ENCODE measurements around the gene MDH2. TPM values are rescaled to one million over a fixed set of nuclear protein-coding genes. Genes with fewer than 3 reads are reported as not detected.
"Not testable (repeated sequence)": the region's sequence is repeated elsewhere in the genome, so short reads cannot be mapped to it uniquely, and the experiment has no call there.

Gene MDH2
- total and polyA plus RNA-seq, 2 of the 4 experiments (the other 2 are of a cell fraction), result 55.4 to 206 TPM

- H3K18ac ChIP-seq (ENCODE audit: low read depth, low read length); H4K5ac ChIP-seq (ENCODE audit: low read depth, low read length); H3K14ac ChIP-seq (replicated peaks; ENCODE audit: low read depth, low read length); H3K4ac ChIP-seq (ENCODE audit: low read depth, low read length); H3K27ac ChIP-seq (ENCODE audit: insufficient read depth, low read length); BruUV-seq (replicated peaks); H3K27me3 ChIP-seq (ENCODE audit: control insufficient read depth, insufficient read depth, low read length); H3K36me3 ChIP-seq (ENCODE audit: control insufficient read depth, insufficient read depth, low read length); H2BK120ac ChIP-seq (ENCODE audit: low read depth, low read length); H4K8ac ChIP-seq (ENCODE audit: low read depth in 2 of 2, low read length in 2 of 2); H2AFZ ChIP-seq (replicated peaks; ENCODE audit: low read length, poor library complexity); H2BK20ac ChIP-seq (ENCODE audit: low read depth, low read length); H2AK9ac ChIP-seq (replicated peaks; ENCODE audit: low read depth, low read length, poor library complexity); H3K23ac ChIP-seq (ENCODE audit: low read depth, low read length); H3K56ac ChIP-seq (ENCODE audit: extremely low read depth, insufficient read depth, low read length); H3K9me3 ChIP-seq (ENCODE audit: control insufficient read depth, insufficient read depth, low read length); ATAC-seq (ENCODE audit: low read depth); in situ Hi-C loops (cut with MboI; ENCODE audit: low sequenced_read_pairs); CTCF ChIA-PET; H3K9ac ChIP-seq (ENCODE audit: low read depth, low read length); H3K4me3 ChIP-seq (ENCODE audit: insufficient read depth, low read depth, low read length); intact Hi-C loops (cut with micrococcal nuclease); POLR2A ChIA-PET (ENCODE audit: unreplicated experiment); H3K79me1 ChIP-seq (ENCODE audit: low read depth in 1 of 2, low read length in 2 of 2); H2BK15ac ChIP-seq (ENCODE audit: low read depth, low read length); DNase-seq; H2AK5ac ChIP-seq (ENCODE audit: low read depth, low read length); H2BK5ac ChIP-seq (ENCODE audit: low read depth, low read length, poor library complexity, severe bottlenecking); H3K4me2 ChIP-seq (ENCODE audit: low read depth, low read length); H3K9me1 ChIP-seq (ENCODE audit: insufficient read depth, low read length); H3K4me1 ChIP-seq (ENCODE audit: control insufficient read depth, insufficient read depth, low read length); dilution Hi-C loops (cut with HindIII; ENCODE audit: low sequenced_read_pairs, unreplicated experiment); H4K91ac ChIP-seq (ENCODE audit: insufficient read depth, low read depth, low read length); H4K20me1 ChIP-seq (ENCODE audit: insufficient read depth, low read length): not testable (repeated sequence)
- WGBS, 2 experiments (ENCODE audit: extremely low coverage in 2 of 2, insufficient read length in 1 of 2), result no CpG with 5 or more reads among the region's 9 CpGs
These were observed 65.2 kb downstream of the MDH2 start for GRCh38 chr7:76113042-76113630.

- H3K27ac ChIP-seq (ENCODE audit: insufficient read depth, low read length); H4K5ac ChIP-seq (ENCODE audit: low read depth, low read length); H2AFZ ChIP-seq (replicated peaks; ENCODE audit: low read length, poor library complexity); H2BK120ac ChIP-seq (ENCODE audit: low read depth, low read length); H3K23ac ChIP-seq (ENCODE audit: low read depth, low read length); H3K9me1 ChIP-seq (ENCODE audit: insufficient read depth, low read length); H2BK5ac ChIP-seq (ENCODE audit: low read depth, low read length, poor library complexity, severe bottlenecking); H3K4ac ChIP-seq (ENCODE audit: low read depth, low read length); in situ Hi-C loops (cut with MboI; ENCODE audit: low sequenced_read_pairs); H4K8ac ChIP-seq (ENCODE audit: low read depth in 2 of 2, low read length in 2 of 2); H4K91ac ChIP-seq (ENCODE audit: insufficient read depth, low read depth, low read length); intact Hi-C loops (cut with micrococcal nuclease); H2AK5ac ChIP-seq (ENCODE audit: low read depth, low read length); H3K4me1 ChIP-seq (ENCODE audit: control insufficient read depth, insufficient read depth, low read length); H4K20me1 ChIP-seq (ENCODE audit: insufficient read depth, low read length); H3K9me3 ChIP-seq (ENCODE audit: control insufficient read depth, insufficient read depth, low read length); H2BK15ac ChIP-seq (ENCODE audit: low read depth, low read length); H3K27me3 ChIP-seq (ENCODE audit: control insufficient read depth, insufficient read depth, low read length); H3K4me3 ChIP-seq (ENCODE audit: insufficient read depth, low read depth, low read length); H2BK20ac ChIP-seq (ENCODE audit: low read depth, low read length); H3K18ac ChIP-seq (ENCODE audit: low read depth, low read length); H3K79me1 ChIP-seq (ENCODE audit: low read depth in 1 of 2, low read length in 2 of 2); CTCF ChIA-PET; H3K56ac ChIP-seq (ENCODE audit: extremely low read depth, insufficient read depth, low read length); H3K14ac ChIP-seq (replicated peaks; ENCODE audit: low read depth, low read length); ATAC-seq (ENCODE audit: low read depth); H3K9ac ChIP-seq (ENCODE audit: low read depth, low read length); H2AK9ac ChIP-seq (replicated peaks; ENCODE audit: low read depth, low read length, poor library complexity); BruUV-seq (replicated peaks); POLR2A ChIA-PET (ENCODE audit: unreplicated experiment); DNase-seq; dilution Hi-C loops (cut with HindIII; ENCODE audit: low sequenced_read_pairs, unreplicated experiment); H3K36me3 ChIP-seq (ENCODE audit: control insufficient read depth, insufficient read depth, low read length); H3K4me2 ChIP-seq (ENCODE audit: low read depth, low read length): not testable (repeated sequence)
- WGBS, 2 experiments (ENCODE audit: extremely low coverage in 2 of 2, insufficient read length in 1 of 2), result no CpG with 5 or more reads among the region's 1 CpG
These were observed 66.8 kb downstream of the MDH2 start for GRCh38 chr7:76114742-76115141.
